ENCODE data around the gene OTUD7B.
"Not testable (repeated sequence)": the region's sequence is repeated elsewhere in the genome, so short reads cannot be mapped to it uniquely, and the experiment has no call there.

Gene OTUD7B

GRCh38 chr1:150010393-150011115 is at the start of gene OTUD7B:
TSS of gene OTUD7B (minus strand) at chr1:150010726. CDS start at chr1:149977510, 33,216 bp downstream.
- peak; percentile 26 for DNase-seq (ENCODE audit: low read depth)

GRCh38 chr1:150060260-150060659 is 49.7 kb upstream of the OTUD7B start:
- DNase-seq (ENCODE audit: low read depth) = no peak

GRCh38 chr1:150056407-150056806 is 45.9 kb upstream of the OTUD7B start:
- no peak for DNase-seq (ENCODE audit: low read depth)

GRCh38 chr1:150055507-150055906 is 45.0 kb upstream of the OTUD7B start:
- DNase-seq (ENCODE audit: low read depth) = not testable (repeated sequence)

- DNase-seq (ENCODE audit: low read depth) = no peak
Observed at GRCh38 chr1:150053926-150054325, 43.4 kb upstream of the OTUD7B start.

GRCh38 chr1:150051905-150052412 is 41.4 kb upstream of the OTUD7B start:
- DNase-seq (ENCODE audit: low read depth) = not testable (repeated sequence)

- no peak for DNase-seq (ENCODE audit: low read depth)
Observed at GRCh38 chr1:150051089-150051373, 40.5 kb upstream of the OTUD7B start.

GRCh38 chr1:150049926-150050325 is 39.4 kb upstream of the OTUD7B start:
- no peak for DNase-seq (ENCODE audit: low read depth)

- DNase-seq (ENCODE audit: low read depth) = no peak
Observed at GRCh38 chr1:150034336-150034735, 23.8 kb upstream of the OTUD7B start.

GRCh38 chr1:150028322-150028721 is 17.8 kb upstream of the OTUD7B start:
- no peak for DNase-seq (ENCODE audit: low read depth)

GRCh38 chr1:150024156-150024555 is 13.6 kb upstream of the OTUD7B start:
- DNase-seq (ENCODE audit: low read depth) = no peak

GRCh38 chr1:150022357-150022756 is 11.8 kb upstream of the OTUD7B start:
- DNase-seq (ENCODE audit: low read depth) = no peak

GRCh38 chr1:150021191-150021694 is 10.7 kb upstream of the OTUD7B start:
- DNase-seq (ENCODE audit: low read depth) = no peak

- DNase-seq (ENCODE audit: low read depth) = no peak
Observed at GRCh38 chr1:150020711-150021110, 10.2 kb upstream of the OTUD7B start.

GRCh38 chr1:150018165-150018564 is 7.6 kb upstream of the OTUD7B start:
- DNase-seq (ENCODE audit: low read depth) = no peak

- no peak for DNase-seq (ENCODE audit: low read depth)
Observed at GRCh38 chr1:150017206-150017750, 6.8 kb upstream of the OTUD7B start.

- DNase-seq (ENCODE audit: low read depth) = no peak
Observed at GRCh38 chr1:150015651-150016131, 5.2 kb upstream of the OTUD7B start.

- no peak for DNase-seq (ENCODE audit: low read depth)
Observed at GRCh38 chr1:150012611-150013010, 2.1 kb upstream of the OTUD7B start.

GRCh38 chr1:150009604-150010392 is 728 bp downstream of the OTUD7B start:
- peak; percentile 68 for DNase-seq (ENCODE audit: low read depth)

- no peak for DNase-seq (ENCODE audit: low read depth)
Observed at GRCh38 chr1:150008699-150009098, 1.8 kb downstream of the OTUD7B start.

- DNase-seq (ENCODE audit: low read depth) = peak; percentile 41
Observed at GRCh38 chr1:150006881-150007421, 3.6 kb downstream of the OTUD7B start.

- DNase-seq (ENCODE audit: low read depth) = no peak
Observed at GRCh38 chr1:150005606-150006005, 4.9 kb downstream of the OTUD7B start.
